Measurements from ENCODE around the gene CDC45.
"Not testable (repeated sequence)": the region's sequence is repeated elsewhere in the genome, so short reads cannot be mapped to it uniquely, and the experiment has no call there.

Gene CDC45

DNA sequence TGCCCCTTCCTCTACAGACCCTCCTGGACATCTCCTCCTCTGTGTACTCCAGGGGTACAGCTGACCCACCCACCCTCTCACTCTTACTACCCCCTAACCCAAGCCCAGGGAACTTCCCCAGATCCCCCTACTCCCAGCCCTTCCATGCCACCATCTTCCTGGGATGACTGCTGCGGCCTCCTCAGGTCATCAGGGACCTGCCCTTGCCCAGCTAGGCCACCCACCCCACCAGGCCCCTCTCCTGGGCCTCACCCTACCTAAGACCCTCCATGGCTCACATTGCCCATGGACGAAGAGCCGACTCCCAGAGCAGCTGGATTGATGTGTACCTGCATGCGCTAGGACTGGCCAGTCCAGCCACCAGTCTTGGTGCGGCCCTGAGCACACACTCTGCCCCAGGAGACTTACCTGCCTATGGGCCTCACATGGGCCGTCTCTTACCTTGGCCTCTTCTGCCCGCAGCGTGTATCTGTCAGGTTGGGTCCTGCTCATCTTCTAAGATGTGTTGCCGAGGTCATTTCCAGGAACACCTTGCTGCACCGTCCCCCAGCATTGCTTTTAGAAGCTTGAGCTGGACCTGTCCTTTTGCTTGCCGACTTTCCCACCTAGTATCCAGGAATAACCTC lies 46.5 kb downstream of the CDC45 start:
- DNase-seq (ENCODE audit: low read depth in 1 of 2, low spot score in 1 of 2) = no peak

DNA sequence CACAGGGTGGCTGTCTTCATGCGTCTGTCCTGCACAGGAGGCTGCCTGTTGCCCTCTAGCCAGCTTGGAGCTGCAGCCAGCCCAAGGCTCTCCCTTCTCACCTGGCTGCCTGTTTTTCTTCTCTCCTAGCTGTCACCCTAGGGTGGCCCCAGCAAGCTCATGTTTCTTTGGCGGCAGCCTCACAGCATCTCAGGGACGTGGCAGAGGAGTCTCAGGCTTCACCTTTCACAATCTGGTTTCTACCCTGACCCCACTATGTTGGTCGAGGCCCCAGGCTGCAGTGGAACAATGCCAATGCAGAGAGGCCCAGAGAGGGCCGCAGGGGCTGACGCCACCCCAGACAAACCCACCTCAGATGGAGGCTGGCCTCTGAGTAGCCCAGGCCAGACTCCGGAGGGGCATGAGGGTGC lies 47.0 kb downstream of the CDC45 start:
- no peak for DNase-seq (ENCODE audit: low read depth in 1 of 2, low spot score in 1 of 2)

GRCh38 chr22:19527321-19527721 lies 47.6 kb downstream of the CDC45 start:
- DNase-seq (ENCODE audit: low read depth in 1 of 2, low spot score in 1 of 2) = no peak

DNA sequence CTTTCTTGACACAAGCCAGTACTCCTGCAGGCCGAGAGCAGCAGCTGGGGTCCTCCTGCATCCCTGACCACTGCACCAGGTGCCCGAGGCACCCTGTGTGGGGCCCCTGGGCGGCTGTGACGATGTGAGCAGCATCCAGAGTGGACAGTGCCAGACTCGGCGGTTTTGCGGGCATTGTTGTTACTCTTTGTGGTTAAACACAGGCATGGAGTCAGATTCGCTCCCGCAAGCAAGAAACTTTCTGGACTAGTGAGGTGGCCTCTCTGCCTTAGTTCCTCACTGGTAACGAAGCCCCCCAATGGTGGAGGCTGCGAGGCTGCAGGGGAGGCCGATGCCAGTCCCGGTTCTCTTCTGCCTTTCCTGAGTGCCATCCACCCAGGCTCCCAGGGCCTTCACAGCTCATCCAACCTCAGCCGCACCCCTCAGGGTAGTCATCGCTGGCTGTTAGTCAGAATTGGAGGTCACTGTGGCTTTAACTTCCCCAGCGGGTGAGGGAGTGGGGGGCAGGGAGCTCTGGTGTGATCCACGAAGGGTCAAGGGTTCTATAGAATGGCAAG lies 48.2 kb downstream of the CDC45 start:
- no peak for DNase-seq (ENCODE audit: low read depth in 1 of 2, low spot score in 1 of 2)

DNA sequence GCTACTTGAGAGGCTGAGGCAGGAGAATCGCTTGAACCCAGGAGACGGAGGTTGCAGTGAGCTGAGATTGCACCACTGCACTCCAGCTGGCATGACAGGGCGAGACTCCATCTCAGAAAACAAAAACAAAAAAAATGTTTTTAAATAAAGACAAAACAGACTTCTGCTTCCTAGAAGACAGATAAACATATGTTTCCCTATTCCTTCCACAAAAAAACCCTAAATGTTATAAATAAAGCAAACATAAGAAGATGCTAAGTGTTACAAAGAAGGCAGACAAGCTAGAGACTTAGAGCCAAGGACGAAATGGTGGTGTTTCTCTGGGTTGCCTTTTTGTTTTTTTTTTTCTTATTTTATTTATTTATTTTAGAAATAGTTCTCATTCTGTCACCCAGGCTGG lies 50.1 kb downstream of the CDC45 start:
- DNase-seq (ENCODE audit: low read depth in 1 of 2, low spot score in 1 of 2) = no peak

- no peak for DNase-seq (ENCODE audit: low read depth in 1 of 2, low spot score in 1 of 2)
Observed at GRCh38 chr22:19530751-19531150, 51.0 kb downstream of the CDC45 start.

DNA sequence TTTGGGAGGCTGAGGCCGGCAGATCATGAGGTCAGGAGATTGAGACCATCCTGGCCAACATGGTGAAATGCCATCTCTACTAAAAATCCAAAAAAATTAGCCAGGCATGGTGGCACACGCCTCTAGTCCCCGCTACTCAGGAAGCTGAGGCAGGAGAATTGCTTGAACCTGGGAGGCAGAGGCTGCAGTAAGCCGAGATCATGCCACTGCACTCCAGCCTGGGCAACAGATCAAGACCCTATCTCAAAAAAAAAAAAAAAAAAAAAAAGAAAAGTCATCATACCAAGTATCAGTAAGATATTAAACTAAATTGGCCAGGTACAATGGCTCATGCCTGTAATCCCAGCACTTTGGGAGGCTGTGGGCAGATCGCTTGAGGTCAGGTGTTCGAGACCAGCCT lies 51.6 kb downstream of the CDC45 start:
- DNase-seq (ENCODE audit: low read depth in 1 of 2, low spot score in 1 of 2) = not testable (repeated sequence)

- DNase-seq (ENCODE audit: low read depth in 1 of 2, low spot score in 1 of 2) = no peak
Observed at GRCh38 chr22:19533049-19533626, 53.4 kb downstream of the CDC45 start.

DNA sequence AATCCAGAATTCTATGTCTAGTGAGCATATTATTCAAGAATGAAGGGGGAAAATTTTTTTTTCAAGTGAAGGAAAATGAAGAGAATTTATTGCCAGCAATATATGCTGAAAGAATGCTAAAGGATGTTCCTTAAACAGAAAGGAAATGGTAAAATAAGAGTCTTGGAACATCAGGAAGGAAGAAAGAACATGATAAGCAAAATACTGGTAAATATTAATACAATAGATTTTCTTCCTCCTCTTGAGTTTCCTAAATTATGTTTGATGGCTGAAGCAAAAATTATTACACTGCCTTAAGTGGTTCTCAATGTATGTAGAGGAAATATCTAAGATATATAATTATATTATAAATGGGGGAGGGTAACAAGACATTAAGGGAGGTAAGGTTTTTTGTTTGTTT lies 54.1 kb downstream of the CDC45 start:
- DNase-seq (ENCODE audit: low read depth in 1 of 2, low spot score in 1 of 2) = no peak

DNA sequence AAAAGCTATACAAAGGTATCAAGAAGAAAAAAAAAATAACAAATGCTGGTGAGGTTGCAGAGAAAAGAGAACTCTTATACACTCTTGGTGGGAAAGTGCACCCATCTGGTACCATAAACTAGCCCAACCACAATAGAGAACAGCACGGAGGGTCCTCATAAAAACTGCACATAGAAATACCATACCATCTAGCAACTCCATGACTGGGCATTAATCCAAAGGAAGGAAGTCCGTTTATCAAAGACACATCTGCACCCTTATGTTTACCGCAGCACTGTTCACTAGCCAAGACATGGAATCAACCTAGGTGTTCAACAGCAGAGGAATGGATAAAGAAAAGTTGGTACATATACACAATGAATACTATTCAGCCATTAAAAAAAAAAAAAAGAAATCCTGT lies 55.3 kb downstream of the CDC45 start:
- no peak for DNase-seq (ENCODE audit: low read depth in 1 of 2, low spot score in 1 of 2)

GRCh38 chr22:19536564-19536963 lies 56.8 kb downstream of the CDC45 start:
- no peak for DNase-seq (ENCODE audit: low read depth in 1 of 2, low spot score in 1 of 2)

DNA sequence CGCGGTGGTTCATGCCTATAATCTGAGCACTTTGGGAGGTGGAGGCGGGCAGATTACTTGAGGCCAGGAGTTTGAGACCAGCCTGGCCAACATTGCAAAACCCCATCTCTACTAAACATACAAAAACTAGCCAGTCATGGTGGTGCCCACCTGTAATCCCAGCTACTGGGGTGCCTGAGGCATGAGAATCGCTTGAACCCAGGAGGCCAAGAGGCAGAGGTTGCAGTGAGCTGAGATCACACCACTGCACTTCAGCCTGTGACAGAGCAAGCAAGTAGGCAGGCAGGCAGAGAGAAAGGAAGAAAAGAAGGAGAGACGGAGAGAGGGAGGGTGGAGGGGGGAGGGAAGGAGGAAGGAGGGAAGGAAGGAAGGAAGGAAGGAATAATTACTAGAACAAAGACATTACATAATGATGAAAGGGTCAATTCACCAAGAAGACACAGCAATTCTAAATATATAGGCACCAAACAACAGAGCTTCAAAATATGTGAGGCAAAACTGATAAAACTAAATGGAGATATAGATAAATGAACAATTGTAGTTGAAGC lies 58.3 kb downstream of the CDC45 start:
- DNase-seq (ENCODE audit: low read depth in 1 of 2, low spot score in 1 of 2) = no peak

GRCh38 chr22:19540394-19540793 lies 60.7 kb downstream of the CDC45 start:
- DNase-seq (ENCODE audit: low read depth in 1 of 2, low spot score in 1 of 2) = no peak

GRCh38 chr22:19543970-19544708 lies 64.4 kb downstream of the CDC45 start:
- no peak for DNase-seq (ENCODE audit: low read depth in 1 of 2, low spot score in 1 of 2)

DNA sequence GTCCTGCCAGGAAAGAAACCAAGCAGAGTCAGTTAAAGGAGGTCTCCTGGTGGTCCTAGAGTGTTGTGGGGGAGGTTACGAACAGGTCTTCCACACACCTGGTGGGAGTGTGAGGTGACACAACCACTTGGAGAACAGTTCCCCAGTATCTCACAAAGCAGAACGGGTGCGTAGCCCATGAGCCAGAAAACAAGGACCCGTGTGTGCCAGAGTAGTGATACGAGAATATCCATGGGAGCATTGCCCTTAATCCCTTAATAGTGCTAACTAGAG lies 66.2 kb downstream of the CDC45 start:
- DNase-seq (ENCODE audit: low read depth in 1 of 2, low spot score in 1 of 2) = no peak

- DNase-seq (ENCODE audit: low read depth in 1 of 2, low spot score in 1 of 2) = no peak
Observed at GRCh38 chr22:19546680-19547079, 67.0 kb downstream of the CDC45 start.

DNA sequence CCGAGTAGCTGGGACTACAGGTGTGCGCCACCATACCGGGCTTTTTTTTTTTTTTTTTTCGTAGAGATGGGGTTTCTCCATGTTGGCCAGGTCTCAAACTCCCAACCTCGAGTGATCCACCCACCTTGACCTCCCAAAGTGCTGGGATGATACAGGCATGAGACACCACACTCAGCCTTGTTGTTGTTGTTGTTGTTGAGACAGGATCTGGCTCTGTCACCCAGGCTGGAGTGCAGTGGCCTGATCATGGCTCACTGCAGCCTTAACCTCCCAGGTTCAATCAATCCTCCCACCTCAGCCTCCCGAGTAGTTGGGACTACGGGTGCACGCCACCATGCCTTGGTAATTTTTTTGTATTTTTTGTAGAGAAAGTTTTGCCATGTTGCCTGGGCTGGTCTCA lies 67.9 kb downstream of the CDC45 start:
- no peak for DNase-seq (ENCODE audit: low read depth in 1 of 2, low spot score in 1 of 2)

DNA sequence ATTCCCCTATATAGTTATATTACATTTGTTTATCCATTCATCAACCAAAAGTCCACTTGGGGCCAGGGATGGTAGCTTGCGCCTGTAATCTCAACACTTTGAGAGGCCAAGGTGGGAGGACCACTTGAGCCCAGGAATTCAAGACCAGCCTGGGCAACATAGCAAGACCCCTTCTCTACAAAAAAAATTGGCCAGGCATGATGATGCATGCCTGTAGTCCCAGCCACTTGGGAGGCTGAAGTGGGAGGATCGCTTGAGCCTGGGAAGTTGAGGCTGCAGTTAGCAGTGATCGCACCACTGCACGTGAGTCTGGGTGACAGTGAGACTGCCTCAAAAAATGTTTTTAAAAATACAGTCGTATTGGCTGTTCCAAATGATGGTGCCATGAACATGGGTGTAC lies 68.7 kb downstream of the CDC45 start:
- not testable (repeated sequence) for DNase-seq (ENCODE audit: low read depth in 1 of 2, low spot score in 1 of 2)

GRCh38 chr22:19548964-19549363 lies 69.2 kb downstream of the CDC45 start:
- DNase-seq (ENCODE audit: low read depth in 1 of 2, low spot score in 1 of 2) = no peak

DNA sequence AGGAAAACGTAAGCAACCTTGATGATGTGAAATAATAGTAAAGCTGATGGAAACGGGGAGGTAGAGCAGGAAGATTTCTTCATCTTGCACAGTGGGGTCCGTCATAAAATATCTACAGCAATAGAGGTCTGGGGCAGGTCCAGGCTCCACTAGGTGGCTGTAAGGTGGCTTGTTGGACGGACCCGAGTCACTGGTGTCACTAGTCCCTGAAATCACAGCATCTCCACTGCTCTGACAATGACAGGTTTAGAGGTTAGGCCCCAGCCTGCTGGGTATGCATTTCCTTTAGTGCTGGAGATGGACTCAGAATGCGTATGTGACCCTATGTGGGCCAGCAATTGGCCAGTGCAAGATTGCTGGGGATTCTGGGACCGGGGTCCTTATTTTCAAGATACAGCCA lies 69.7 kb downstream of the CDC45 start:
- DNase-seq (ENCODE audit: low read depth in 1 of 2, low spot score in 1 of 2) = no peak

- DNase-seq (ENCODE audit: low read depth in 1 of 2, low spot score in 1 of 2) = no peak
Observed at GRCh38 chr22:19550382-19550781, 70.7 kb downstream of the CDC45 start.

- DNase-seq (ENCODE audit: low read depth in 1 of 2, low spot score in 1 of 2) = no peak
Observed at GRCh38 chr22:19553201-19553600, 73.5 kb downstream of the CDC45 start.

All from stimulated activated CD4-positive, alpha-beta T cell treated with anti-CD3 and anti-CD28 coated beads, Interleukin-15, amount 100 ng/mL, for 1 hour (primary cell).